ENCODE measurements around the gene GRIP1. TPM values are rescaled to one million over a fixed set of nuclear protein-coding genes. Genes with fewer than 3 reads are reported as not detected.

GRIP1 gene
- polyA plus RNA-seq, 4 donors, result 0.54 to 5.9 (median 0.81) TPM

- Histone ChIP-seq H3K27me3 (ENCODE audit: control insufficient read depth in 3 of 3, insufficient read depth in 3 of 3, low read length in 3 of 3) (no peaks in the 10 kb centered on the region), H3K9me3 (ENCODE audit: control insufficient read depth in 2 of 2, insufficient read depth in 1 of 2, low read depth in 1 of 2, low read length in 1 of 2) (no peaks in the 10 kb centered on the region), H3K27ac (ENCODE audit: low read depth in 1 of 3, low read length in 2 of 3) (no peak overlapping the region), H3K36me3 (ENCODE audit: control insufficient read depth in 3 of 3, insufficient read depth in 2 of 3, low read depth in 1 of 3, low read length in 3 of 3) (no peaks in the 10 kb centered on the region), H3K4me1 (ENCODE audit: control insufficient read depth in 3 of 3, insufficient read depth in 2 of 3, low read depth in 1 of 3, low read length in 2 of 3) (peaks cover 0 to 5% (median 0%) of the 10 kb centered on the region in 3 donors), H3K4me3 (ENCODE audit: low read depth in 1 of 3, low read length in 3 of 3) (no peak overlapping the region)
- DNase-seq (no peak), FAIRE-seq (no peak)
- WGBS, 3 donors, result 70 to 80% (median 75%) methylated on average over 5 of the region's 5 CpGs
Observed at GRCh38 chr12:66605293-66605692, 73.6 kb downstream of the GRIP1 start.

GRCh38 chr12:66603981-66604479 is 74.8 kb downstream of the GRIP1 start:
- DNase-seq (no peak), FAIRE-seq (no peak)
- Histone ChIP-seq H3K4me3 (ENCODE audit: low read depth in 1 of 3, low read length in 3 of 3) (no peak overlapping the region), H3K27ac (ENCODE audit: low read depth in 1 of 3, low read length in 2 of 3) (no peak overlapping the region), H3K4me1 (ENCODE audit: control insufficient read depth in 3 of 3, insufficient read depth in 2 of 3, low read depth in 1 of 3, low read length in 2 of 3) (peaks cover 0 to 5% (median 0%) of the 10 kb centered on the region in 3 donors), H3K36me3 (ENCODE audit: control insufficient read depth in 3 of 3, insufficient read depth in 2 of 3, low read depth in 1 of 3, low read length in 3 of 3) (no peaks in the 10 kb centered on the region), H3K9me3 (ENCODE audit: control insufficient read depth in 2 of 2, insufficient read depth in 1 of 2, low read depth in 1 of 2, low read length in 1 of 2) (no peaks in the 10 kb centered on the region), H3K27me3 (ENCODE audit: control insufficient read depth in 3 of 3, insufficient read depth in 3 of 3, low read length in 3 of 3) (no peaks in the 10 kb centered on the region)
- 88 to 93% (median 91%) methylated on average over 3 of the region's 3 CpGs for WGBS, 3 donors

- Histone ChIP-seq H3K9me3 (ENCODE audit: control insufficient read depth in 2 of 2, insufficient read depth in 1 of 2, low read depth in 1 of 2, low read length in 1 of 2) (no peaks in the 10 kb centered on the region), H3K27ac (ENCODE audit: low read depth in 1 of 3, low read length in 2 of 3) (no peak overlapping the region), H3K36me3 (ENCODE audit: control insufficient read depth in 3 of 3, insufficient read depth in 2 of 3, low read depth in 1 of 3, low read length in 3 of 3) (no peaks in the 10 kb centered on the region), H3K4me3 (ENCODE audit: low read depth in 1 of 3, low read length in 3 of 3) (no peak overlapping the region), H3K27me3 (ENCODE audit: control insufficient read depth in 3 of 3, insufficient read depth in 3 of 3, low read length in 3 of 3) (no peaks in the 10 kb centered on the region), H3K4me1 (ENCODE audit: control insufficient read depth in 3 of 3, insufficient read depth in 2 of 3, low read depth in 1 of 3, low read length in 2 of 3) (peaks cover 0 to 5% (median 0%) of the 10 kb centered on the region in 3 donors)
- FAIRE-seq (no peak), DNase-seq (peak; percentile 36 to 75)
- WGBS, 3 donors, result 20 to 65% (median 24%) methylated on average over 2 of the region's 2 CpGs
Observed at GRCh38 chr12:66603461-66603860, 75.4 kb downstream of the GRIP1 start.

- no peak for FAIRE-seq
Observed at GRCh38 chr12:66602483-66603143, 76.3 kb downstream of the GRIP1 start.

GRCh38 chr12:66600903-66601302 is 78.0 kb downstream of the GRIP1 start:
- Histone ChIP-seq H3K27ac (ENCODE audit: low read depth in 1 of 3, low read length in 2 of 3) (no peak overlapping the region), H3K9me3 (ENCODE audit: control insufficient read depth in 2 of 2, insufficient read depth in 1 of 2, low read depth in 1 of 2, low read length in 1 of 2) (no peaks in the 10 kb centered on the region), H3K36me3 (ENCODE audit: control insufficient read depth in 3 of 3, insufficient read depth in 2 of 3, low read depth in 1 of 3, low read length in 3 of 3) (no peaks in the 10 kb centered on the region), H3K27me3 (ENCODE audit: control insufficient read depth in 3 of 3, insufficient read depth in 3 of 3, low read length in 3 of 3) (no peaks in the 10 kb centered on the region), H3K4me3 (ENCODE audit: low read depth in 1 of 3, low read length in 3 of 3) (no peak overlapping the region), H3K4me1 (ENCODE audit: control insufficient read depth in 3 of 3, insufficient read depth in 2 of 3, low read depth in 1 of 3, low read length in 2 of 3) (peaks cover 0 to 5% (median 0%) of the 10 kb centered on the region in 3 donors)
- DNase-seq, result no peak
- 88 to 91% (median 90%) methylated on average over 2 of the region's 2 CpGs for WGBS, 3 donors
- no peak for FAIRE-seq

More at GRCh38 chr12:66602483-66603143, 76.3 kb downstream of the GRIP1 start:
- DNase-seq, result no peak
- H3K27ac ChIP-seq (ENCODE audit: low read depth in 1 of 3, low read length in 2 of 3), result no peak overlapping the region
- no peaks in the 10 kb centered on the region for H3K27me3 ChIP-seq (ENCODE audit: control insufficient read depth in 3 of 3, insufficient read depth in 3 of 3, low read length in 3 of 3)
- no peaks in the 10 kb centered on the region for H3K9me3 ChIP-seq (ENCODE audit: control insufficient read depth in 2 of 2, insufficient read depth in 1 of 2, low read depth in 1 of 2, low read length in 1 of 2)
- H3K4me3 ChIP-seq (ENCODE audit: low read depth in 1 of 3, low read length in 3 of 3), result no peak overlapping the region
- H3K4me1 ChIP-seq (ENCODE audit: control insufficient read depth in 3 of 3, insufficient read depth in 2 of 3, low read depth in 1 of 3, low read length in 2 of 3), result peaks cover 0 to 5% (median 0%) of the 10 kb centered on the region in 3 donors
- 48 to 50% (median 50%) methylated on average over 1 of the region's 1 CpG for WGBS, 3 donors
- H3K36me3 ChIP-seq (ENCODE audit: control insufficient read depth in 3 of 3, insufficient read depth in 2 of 3, low read depth in 1 of 3, low read length in 3 of 3), result no peaks in the 10 kb centered on the region

GRCh38 chr12:66599816-66600215 is 79.1 kb downstream of the GRIP1 start:
- Histone ChIP-seq H3K27ac (ENCODE audit: low read depth in 1 of 3, low read length in 2 of 3) (no peak overlapping the region), H3K36me3 (ENCODE audit: control insufficient read depth in 3 of 3, insufficient read depth in 2 of 3, low read depth in 1 of 3, low read length in 3 of 3) (no peaks in the 10 kb centered on the region), H3K27me3 (ENCODE audit: control insufficient read depth in 3 of 3, insufficient read depth in 3 of 3, low read length in 3 of 3) (no peaks in the 10 kb centered on the region), H3K4me1 (ENCODE audit: control insufficient read depth in 3 of 3, insufficient read depth in 2 of 3, low read depth in 1 of 3, low read length in 2 of 3) (peaks cover 0 to 5% (median 0%) of the 10 kb centered on the region in 3 donors), H3K4me3 (ENCODE audit: low read depth in 1 of 3, low read length in 3 of 3) (no peak overlapping the region), H3K9me3 (ENCODE audit: control insufficient read depth in 2 of 2, insufficient read depth in 1 of 2, low read depth in 1 of 2, low read length in 1 of 2) (no peaks in the 10 kb centered on the region)
- DNase-seq, result no peak
- FAIRE-seq, result no peak
- 43 to 65% (median 58%) methylated on average over 1 of the region's 1 CpG for WGBS, 3 donors

- Histone ChIP-seq H3K9me3 (ENCODE audit: control insufficient read depth in 2 of 2, insufficient read depth in 1 of 2, low read depth in 1 of 2, low read length in 1 of 2) (no peaks in the 10 kb centered on the region), H3K36me3 (ENCODE audit: control insufficient read depth in 3 of 3, insufficient read depth in 2 of 3, low read depth in 1 of 3, low read length in 3 of 3) (no peaks in the 10 kb centered on the region), H3K27me3 (ENCODE audit: control insufficient read depth in 3 of 3, insufficient read depth in 3 of 3, low read length in 3 of 3) (no peaks in the 10 kb centered on the region), H3K4me1 (ENCODE audit: control insufficient read depth in 3 of 3, insufficient read depth in 2 of 3, low read depth in 1 of 3, low read length in 2 of 3) (peaks cover 0 to 5% (median 0%) of the 10 kb centered on the region in 3 donors), H3K27ac (ENCODE audit: low read depth in 1 of 3, low read length in 2 of 3) (no peak overlapping the region), H3K4me3 (ENCODE audit: low read depth in 1 of 3, low read length in 3 of 3) (no peak overlapping the region)
- no peak for FAIRE-seq
- no peak for DNase-seq
- 70 to 87% (median 85%) methylated on average over 2 of the region's 2 CpGs for WGBS, 3 donors
Observed at GRCh38 chr12:66598608-66599007, 80.3 kb downstream of the GRIP1 start.

GRCh38 chr12:66598079-66598478 is 80.8 kb downstream of the GRIP1 start:
- no peaks in the 10 kb centered on the region for H3K4me1 ChIP-seq (ENCODE audit: control insufficient read depth in 3 of 3, insufficient read depth in 2 of 3, low read depth in 1 of 3, low read length in 2 of 3)
- H3K36me3 ChIP-seq (ENCODE audit: control insufficient read depth in 3 of 3, insufficient read depth in 2 of 3, low read depth in 1 of 3, low read length in 3 of 3), result no peaks in the 10 kb centered on the region
- H3K9me3 ChIP-seq (ENCODE audit: control insufficient read depth in 2 of 2, insufficient read depth in 1 of 2, low read depth in 1 of 2, low read length in 1 of 2), result no peaks in the 10 kb centered on the region
- no peak for FAIRE-seq
- 81 to 88% (median 82%) methylated on average over 4 of the region's 4 CpGs for WGBS, 3 donors
- DNase-seq, result no peak
- no peaks in the 10 kb centered on the region for H3K27me3 ChIP-seq (ENCODE audit: control insufficient read depth in 3 of 3, insufficient read depth in 3 of 3, low read length in 3 of 3)
- no peak overlapping the region for H3K27ac ChIP-seq (ENCODE audit: low read depth in 1 of 3, low read length in 2 of 3)
- H3K4me3 ChIP-seq (ENCODE audit: low read depth in 1 of 3, low read length in 3 of 3), result no peak overlapping the region

GRCh38 chr12:66596199-66596598 is 82.7 kb downstream of the GRIP1 start:
- H3K27ac ChIP-seq (ENCODE audit: low read depth in 1 of 3, low read length in 2 of 3), result no peak overlapping the region
- FAIRE-seq, result no peak
- no peaks in the 10 kb centered on the region for H3K27me3 ChIP-seq (ENCODE audit: control insufficient read depth in 3 of 3, insufficient read depth in 3 of 3, low read length in 3 of 3)
- no peaks in the 10 kb centered on the region for H3K36me3 ChIP-seq (ENCODE audit: control insufficient read depth in 3 of 3, insufficient read depth in 2 of 3, low read depth in 1 of 3, low read length in 3 of 3)
- no peak for DNase-seq
- H3K4me3 ChIP-seq (ENCODE audit: low read depth in 1 of 3, low read length in 3 of 3), result no peak overlapping the region
- no peaks in the 10 kb centered on the region for H3K4me1 ChIP-seq (ENCODE audit: control insufficient read depth in 3 of 3, insufficient read depth in 2 of 3, low read depth in 1 of 3, low read length in 2 of 3)
- WGBS, 3 donors, result 61 to 79% (median 79%) methylated on average over 2 of the region's 2 CpGs
- H3K9me3 ChIP-seq (ENCODE audit: control insufficient read depth in 2 of 2, insufficient read depth in 1 of 2, low read depth in 1 of 2, low read length in 1 of 2), result no peaks in the 10 kb centered on the region
